ENCODE results near the gene EPSTI1. TPM values are rescaled to one million over a fixed set of nuclear protein-coding genes. Genes with fewer than 3 reads are reported as not detected.

The EPSTI1 gene
- total RNA-seq, 1 donor from 2014 or later, result 24.7 TPM

DNA sequence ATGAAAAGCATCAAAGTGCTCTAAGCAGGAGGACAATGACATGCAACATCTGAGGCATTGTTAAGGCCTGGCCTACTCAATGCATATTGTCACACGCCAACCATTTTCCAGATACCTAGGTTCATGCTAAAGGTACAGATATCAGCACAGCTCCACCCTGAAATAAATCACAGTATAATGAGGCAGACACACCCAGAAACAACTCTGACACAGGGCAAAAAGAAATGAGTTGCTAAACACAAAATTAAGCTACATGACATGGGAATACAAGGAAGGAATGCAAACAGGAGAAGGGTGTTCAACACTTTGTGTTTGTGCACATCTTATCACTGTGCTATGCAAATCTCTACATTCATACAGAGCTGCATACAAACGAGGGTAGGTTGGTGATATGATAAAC, 86.5 kb downstream of the EPSTI1 start:
- DNase-seq (no peak), ATAC-seq (no peak)
- H3K4me1 ChIP-seq, result no peaks in the 10 kb centered on the region
- H3K4me3 ChIP-seq, result no peak overlapping the region
- intact Hi-C loops (cut with DNase I), result no loop called here
- no peaks in the 10 kb centered on the region for H3K9me3 ChIP-seq
- no peak overlapping the region for H3K27ac ChIP-seq
- H3K36me3 ChIP-seq, result no peaks in the 10 kb centered on the region
- TF ChIP-seq, protein P1, sequence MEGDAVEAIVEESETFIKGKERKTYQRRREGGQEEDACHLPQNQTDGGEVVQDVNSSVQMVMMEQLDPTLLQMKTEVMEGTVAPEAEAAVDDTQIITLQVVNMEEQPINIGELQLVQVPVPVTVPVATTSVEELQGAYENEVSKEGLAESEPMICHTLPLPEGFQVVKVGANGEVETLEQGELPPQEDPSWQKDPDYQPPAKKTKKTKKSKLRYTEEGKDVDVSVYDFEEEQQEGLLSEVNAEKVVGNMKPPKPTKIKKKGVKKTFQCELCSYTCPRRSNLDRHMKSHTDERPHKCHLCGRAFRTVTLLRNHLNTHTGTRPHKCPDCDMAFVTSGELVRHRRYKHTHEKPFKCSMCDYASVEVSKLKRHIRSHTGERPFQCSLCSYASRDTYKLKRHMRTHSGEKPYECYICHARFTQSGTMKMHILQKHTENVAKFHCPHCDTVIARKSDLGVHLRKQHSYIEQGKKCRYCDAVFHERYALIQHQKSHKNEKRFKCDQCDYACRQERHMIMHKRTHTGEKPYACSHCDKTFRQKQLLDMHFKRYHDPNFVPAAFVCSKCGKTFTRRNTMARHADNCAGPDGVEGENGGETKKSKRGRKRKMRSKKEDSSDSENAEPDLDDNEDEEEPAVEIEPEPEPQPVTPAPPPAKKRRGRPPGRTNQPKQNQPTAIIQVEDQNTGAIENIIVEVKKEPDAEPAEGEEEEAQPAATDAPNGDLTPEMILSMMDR (IDR thresholded peaks at IDR 0.05), result no peak
- no peaks in the 10 kb centered on the region for H3K27me3 ChIP-seq

- TF ChIP-seq, protein P1 (IDR thresholded peaks at IDR 0.05), result no peak
- Histone ChIP-seq H3K27me3 (no peaks in the 10 kb centered on the region), H3K4me3 (no peak overlapping the region), H3K4me1 (no peaks in the 10 kb centered on the region), H3K9me3 (no peaks in the 10 kb centered on the region), H3K27ac (no peak overlapping the region), H3K36me3 (no peaks in the 10 kb centered on the region)
- ATAC-seq (no peak), DNase-seq (no peak)
- intact Hi-C loops (cut with DNase I), result no loop called here
Measured at GRCh38 chr13:42899266-42899665, 92.8 kb downstream of the EPSTI1 start.

DNA sequence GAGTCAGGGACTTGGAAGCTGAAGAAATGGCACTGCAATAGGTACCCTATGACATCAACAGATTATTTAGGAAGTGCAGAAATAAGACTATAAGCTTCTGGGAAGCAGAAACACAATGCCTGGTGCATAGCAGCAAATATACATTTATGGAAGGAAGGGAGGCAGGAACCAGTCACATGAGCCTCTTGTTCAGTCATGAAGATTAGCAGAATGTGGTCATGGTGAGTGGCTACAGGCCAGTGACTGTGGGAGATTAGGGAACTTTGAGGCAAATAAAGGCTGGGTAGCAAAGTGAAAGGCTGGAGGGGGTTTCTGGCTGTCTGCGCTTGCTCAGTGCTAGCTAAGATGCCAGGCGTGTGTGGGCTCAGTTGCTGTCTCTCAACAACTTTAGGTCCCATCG, 96.3 kb downstream of the EPSTI1 start:
- Histone ChIP-seq H3K27ac (no peak overlapping the region), H3K4me3 (no peak overlapping the region), H3K27me3 (no peaks in the 10 kb centered on the region), H3K4me1 (no peaks in the 10 kb centered on the region), H3K36me3 (no peaks in the 10 kb centered on the region), H3K9me3 (no peaks in the 10 kb centered on the region)
- DNase-seq, result no peak
- no peak for ATAC-seq
- TF ChIP-seq, protein P1 (IDR thresholded peaks at IDR 0.05), result no peak
- intact Hi-C loops (cut with DNase I), result no loop called here

DNA sequence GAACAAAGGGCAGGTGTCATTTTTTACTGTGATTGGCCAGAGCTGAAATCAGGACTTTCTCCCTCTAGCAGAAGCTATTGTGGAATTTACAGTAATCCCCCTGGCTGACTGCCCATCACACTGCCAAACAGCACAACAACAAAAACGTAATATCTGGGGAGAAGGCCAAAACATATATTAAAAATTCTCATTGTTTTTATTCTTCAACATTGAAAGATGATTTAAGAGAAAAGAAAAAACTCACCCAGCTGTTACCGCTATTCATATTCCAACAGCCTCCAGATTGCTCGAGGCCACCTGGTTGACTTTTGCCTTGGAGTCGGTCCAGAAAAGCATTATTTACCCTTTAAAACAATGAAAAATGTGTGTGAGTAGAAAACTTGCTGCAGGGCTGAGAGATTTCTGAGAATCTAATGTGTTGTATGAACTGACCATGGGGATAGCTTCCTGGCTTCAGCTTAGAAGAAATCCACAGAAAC, 97.2 kb downstream of the EPSTI1 start:
- H3K4me1 ChIP-seq, result no peaks in the 10 kb centered on the region
- H3K4me3 ChIP-seq, result no peak overlapping the region
- H3K36me3 ChIP-seq, result no peaks in the 10 kb centered on the region
- DNase-seq (no peak), ATAC-seq (no peak)
- TF ChIP-seq, protein P1 (IDR thresholded peaks at IDR 0.05), result no peak
- intact Hi-C loops (cut with DNase I), result no loop called here
- H3K9me3 ChIP-seq, result no peaks in the 10 kb centered on the region
- no peak overlapping the region for H3K27ac ChIP-seq
- H3K27me3 ChIP-seq, result no peaks in the 10 kb centered on the region

GRCh38 chr13:42893214-42893671, 98.8 kb downstream of the EPSTI1 start:
- intact Hi-C loops (cut with DNase I), result no loop called here
- Histone ChIP-seq H3K36me3 (no peaks in the 10 kb centered on the region), H3K27ac (no peak overlapping the region), H3K4me3 (no peak overlapping the region), H3K9me3 (no peaks in the 10 kb centered on the region), H3K4me1 (no peaks in the 10 kb centered on the region), H3K27me3 (no peaks in the 10 kb centered on the region)
- no peak for ATAC-seq
- TF ChIP-seq, protein P1 (IDR thresholded peaks at IDR 0.05), result no peak
- no peak for DNase-seq

GRCh38 chr13:42892760-42893159, 99.3 kb downstream of the EPSTI1 start:
- Histone ChIP-seq H3K36me3 (no peaks in the 10 kb centered on the region), H3K4me3 (no peak overlapping the region), H3K27ac (no peak overlapping the region), H3K27me3 (no peaks in the 10 kb centered on the region), H3K9me3 (no peaks in the 10 kb centered on the region), H3K4me1 (no peaks in the 10 kb centered on the region)
- intact Hi-C loops (cut with DNase I), result no loop called here
- TF ChIP-seq, protein P1 (IDR thresholded peaks at IDR 0.05), result no peak
- ATAC-seq (no peak), DNase-seq (no peak)
